Neuron (in vitro differentiated cells): ENCODE results near the gene NRG3.

ENCODE experiments used
- H2AFZ ChIP-seq: one replicate; pipeline ENCODE4 v1.6.1; 2013; ENCODE audit warnings: low read depth, mild to moderate bottlenecking, inconsistent platforms, low read length, moderate library complexity
- H3K27me3 ChIP-seq: one replicate; pipeline ENCODE4 v1.6.1; 2013; ENCODE audit warnings: low read length; ENCODE audit not compliant: insufficient read depth
- H3K36me3 ChIP-seq: one replicate; pipeline ENCODE4 v1.6.1; 2013; ENCODE audit warnings: low read length; ENCODE audit not compliant: insufficient read depth
- H3K4me1 ChIP-seq: one replicate; pipeline ENCODE4 v1.6.1; 2013; ENCODE audit warnings: low read length; ENCODE audit not compliant: insufficient read depth
- H3K4me3 ChIP-seq: 2 replicates; pipeline ENCODE4 v1.5.1; 2013; ENCODE audit warnings: mild to moderate bottlenecking, low read length, moderate library complexity
- H3K9me3 ChIP-seq: one replicate; pipeline ENCODE4 v1.6.1; 2013; ENCODE audit warnings: low read length

Gene NRG3

DNA sequence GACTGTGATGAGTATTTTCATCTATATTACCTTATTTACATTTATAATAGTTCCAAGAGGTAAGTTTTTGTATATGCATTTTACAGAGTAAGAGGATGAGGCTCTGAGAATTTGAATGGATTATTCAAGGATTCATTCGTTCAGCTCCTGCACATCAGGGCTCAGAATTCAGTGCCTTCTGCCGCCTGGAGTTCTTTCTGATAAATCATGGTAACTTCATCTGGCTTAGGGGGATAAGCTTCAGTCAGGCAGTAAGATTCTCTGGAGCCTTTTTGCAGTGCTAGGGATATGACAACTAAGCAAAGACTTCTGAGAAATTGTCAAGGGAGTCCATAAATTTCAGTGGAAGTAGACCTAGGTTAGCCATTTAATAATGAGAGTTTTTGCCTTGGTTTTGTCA lies 668.6 kb downstream of the NRG3 start:
- no peaks in the 10 kb centered on the region for H3K9me3 ChIP-seq
- H3K4me1 ChIP-seq, result no peaks in the 10 kb centered on the region
- no peaks in the 10 kb centered on the region for H3K36me3 ChIP-seq
- H2AFZ ChIP-seq, result no peak overlapping the region
- no peaks in the 10 kb centered on the region for H3K27me3 ChIP-seq
- H3K4me3 ChIP-seq, result no peak overlapping the region

GRCh38 chr10:82544377-82544776 lies 669.4 kb downstream of the NRG3 start:
- Histone ChIP-seq H3K9me3 (no peaks in the 10 kb centered on the region), H3K4me1 (no peaks in the 10 kb centered on the region), H3K27me3 (no peaks in the 10 kb centered on the region), H3K4me3 (no peak overlapping the region), H3K36me3 (no peaks in the 10 kb centered on the region), H2AFZ (no peak overlapping the region)

GRCh38 chr10:82551506-82551905 lies 676.5 kb downstream of the NRG3 start:
- Histone ChIP-seq H3K36me3 (no peaks in the 10 kb centered on the region), H3K9me3 (no peaks in the 10 kb centered on the region), H3K4me3 (no peak overlapping the region), H3K4me1 (peaks cover 8% of the 10 kb centered on the region), H2AFZ (no peak overlapping the region), H3K27me3 (no peaks in the 10 kb centered on the region)

DNA sequence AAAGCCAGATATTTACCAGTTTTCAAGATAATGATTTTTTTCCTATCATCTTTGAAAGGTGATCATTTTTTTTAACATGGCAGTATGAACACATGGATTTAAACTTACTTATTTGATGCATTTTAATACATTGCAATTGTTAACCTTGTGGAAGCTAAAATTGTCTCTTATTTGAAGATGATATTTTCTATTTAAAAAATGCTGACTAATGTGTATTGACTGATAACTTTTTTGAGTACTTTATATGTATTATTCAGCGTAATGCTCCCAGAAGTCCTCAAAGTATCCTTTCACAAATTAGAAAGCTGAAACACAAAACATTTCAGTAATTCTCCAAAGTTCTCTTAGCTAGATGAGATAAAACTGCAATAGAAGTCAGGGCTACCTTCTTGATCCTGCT lies 677.3 kb downstream of the NRG3 start:
- no peak overlapping the region for H3K4me3 ChIP-seq
- H2AFZ ChIP-seq, result no peak overlapping the region
- no peaks in the 10 kb centered on the region for H3K9me3 ChIP-seq
- H3K27me3 ChIP-seq, result no peaks in the 10 kb centered on the region
- no peaks in the 10 kb centered on the region for H3K36me3 ChIP-seq
- peaks cover 8% of the 10 kb centered on the region for H3K4me1 ChIP-seq

GRCh38 chr10:82554381-82554780 lies 679.4 kb downstream of the NRG3 start:
- Histone ChIP-seq H3K9me3 (no peaks in the 10 kb centered on the region), H3K4me1 (peaks cover 8% of the 10 kb centered on the region), H2AFZ (no peak overlapping the region), H3K4me3 (no peak overlapping the region), H3K27me3 (no peaks in the 10 kb centered on the region), H3K36me3 (no peaks in the 10 kb centered on the region)

DNA sequence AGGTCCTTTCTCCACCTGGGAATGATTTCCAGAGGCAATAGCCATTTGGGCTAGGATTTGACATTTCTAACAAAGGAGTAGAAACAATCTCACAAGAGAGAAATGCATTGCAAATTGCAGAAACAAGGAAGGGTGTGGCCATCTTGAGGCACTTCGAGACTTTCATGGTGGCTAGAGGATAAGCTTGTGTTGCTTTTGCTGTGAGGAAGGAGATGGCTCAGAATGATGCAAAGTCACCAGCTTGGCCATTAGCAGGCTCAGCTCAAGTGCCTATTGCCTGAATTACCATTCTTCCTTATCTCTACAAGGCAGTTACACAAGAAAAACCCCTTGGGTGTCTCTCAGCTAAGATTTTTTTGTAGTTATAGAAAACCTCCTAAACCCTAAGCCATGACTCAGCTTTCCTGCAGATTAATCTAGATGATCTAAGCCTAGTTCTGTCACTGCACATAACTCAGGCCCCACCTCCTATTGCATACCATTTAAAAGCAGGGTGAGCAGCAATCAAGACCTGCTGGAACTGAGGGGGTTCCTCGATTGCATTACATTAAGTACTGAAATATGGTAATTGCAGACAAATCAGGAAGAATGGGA lies 683.1 kb downstream of the NRG3 start:
- no peaks in the 10 kb centered on the region for H3K9me3 ChIP-seq

GRCh38 chr10:82564353-82565196 lies 689.6 kb downstream of the NRG3 start:
- Histone ChIP-seq H3K27me3 (no peaks in the 10 kb centered on the region), H2AFZ (peak overlapping the region; percentile 22), H3K36me3 (no peaks in the 10 kb centered on the region), H3K9me3 (no peaks in the 10 kb centered on the region), H3K4me3 (no peak overlapping the region), H3K4me1 (no peaks in the 10 kb centered on the region)

More for the DNA sequence above, 683.1 kb downstream of the NRG3 start:
- Histone ChIP-seq H3K27me3 (no peaks in the 10 kb centered on the region), H3K4me3 (no peak overlapping the region), H2AFZ (no peak overlapping the region), H3K4me1 (peaks cover 8% of the 10 kb centered on the region), H3K36me3 (no peaks in the 10 kb centered on the region)

GRCh38 chr10:82565197-82565575 lies 690.2 kb downstream of the NRG3 start:
- H2AFZ ChIP-seq, result peak overlapping the region; percentile 22
- no peak overlapping the region for H3K4me3 ChIP-seq
- no peaks in the 10 kb centered on the region for H3K4me1 ChIP-seq
- H3K9me3 ChIP-seq, result no peaks in the 10 kb centered on the region
- H3K27me3 ChIP-seq, result no peaks in the 10 kb centered on the region
- H3K36me3 ChIP-seq, result no peaks in the 10 kb centered on the region

DNA sequence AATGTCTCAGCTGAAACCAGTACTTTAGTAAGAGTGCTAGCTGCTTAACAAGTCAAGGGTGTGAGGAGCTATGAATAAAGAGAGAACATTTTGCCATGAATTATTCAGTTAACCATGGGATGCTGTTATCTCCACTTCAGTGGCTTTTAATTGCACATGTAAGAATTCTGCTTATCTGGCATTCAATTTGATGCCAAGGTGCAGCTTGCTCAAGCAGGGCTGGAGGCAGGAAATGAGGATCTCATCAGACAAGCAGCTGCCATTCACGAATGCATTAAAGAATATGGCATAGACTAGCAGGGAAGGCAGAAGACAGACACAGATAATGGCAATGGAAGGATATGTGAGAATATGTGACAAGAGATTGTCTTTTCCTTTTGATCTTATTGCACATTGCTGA lies 697.8 kb downstream of the NRG3 start:
- no peak overlapping the region for H2AFZ ChIP-seq
- H3K4me1 ChIP-seq, result peaks cover 68% of the 10 kb centered on the region
- no peaks in the 10 kb centered on the region for H3K9me3 ChIP-seq
- H3K36me3 ChIP-seq, result no peaks in the 10 kb centered on the region
- H3K27me3 ChIP-seq, result no peaks in the 10 kb centered on the region
- no peak overlapping the region for H3K4me3 ChIP-seq

- no peaks in the 10 kb centered on the region for H3K36me3 ChIP-seq
- no peak overlapping the region for H2AFZ ChIP-seq
- H3K4me1 ChIP-seq, result peaks cover 71% of the 10 kb centered on the region
- no peaks in the 10 kb centered on the region for H3K9me3 ChIP-seq
- H3K27me3 ChIP-seq, result no peaks in the 10 kb centered on the region
- H3K4me3 ChIP-seq, result no peak overlapping the region
Measured at GRCh38 chr10:82574081-82574480, 699.1 kb downstream of the NRG3 start.

DNA sequence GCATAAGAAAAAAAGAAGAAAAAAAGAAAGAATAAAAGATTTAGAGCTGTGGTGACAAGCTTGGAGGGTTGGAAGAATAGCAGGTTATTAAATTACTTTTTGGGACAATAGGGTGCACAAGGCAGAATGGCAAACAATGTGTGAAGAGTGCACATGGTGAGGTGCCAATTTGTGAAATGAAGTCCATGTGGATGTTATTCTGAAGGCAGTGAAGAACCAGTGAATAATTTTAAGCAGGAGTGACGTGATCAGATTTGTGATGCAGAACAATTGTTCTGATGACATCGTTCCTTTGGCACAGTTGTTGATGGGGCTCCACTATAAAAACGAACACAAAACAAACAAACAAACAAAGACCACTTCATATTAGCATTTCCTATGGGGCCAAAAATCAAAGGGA lies 700.3 kb downstream of the NRG3 start:
- H2AFZ ChIP-seq, result no peak overlapping the region
- no peaks in the 10 kb centered on the region for H3K9me3 ChIP-seq
- peaks cover 71% of the 10 kb centered on the region for H3K4me1 ChIP-seq
- H3K4me3 ChIP-seq, result no peak overlapping the region
- no peaks in the 10 kb centered on the region for H3K36me3 ChIP-seq
- no peaks in the 10 kb centered on the region for H3K27me3 ChIP-seq

DNA sequence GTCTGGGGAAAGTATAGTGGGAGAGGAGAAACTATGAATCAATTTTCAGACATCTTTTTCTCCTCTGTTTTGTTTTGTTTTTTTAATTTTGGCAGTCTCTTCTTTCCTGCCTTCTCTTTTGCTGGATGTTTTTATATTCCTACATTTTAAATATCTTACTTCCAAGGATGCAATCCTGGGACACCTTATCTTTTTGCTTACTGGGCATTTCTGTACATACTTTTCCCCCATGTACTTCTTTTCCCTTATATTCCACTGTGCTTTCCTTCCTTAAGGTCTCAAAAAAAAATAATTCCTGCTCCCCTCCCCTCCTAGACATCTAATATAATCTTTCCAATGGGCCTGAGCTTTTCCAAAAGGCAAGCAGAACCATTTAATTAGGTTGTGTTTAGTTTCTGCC lies 701.1 kb downstream of the NRG3 start:
- H3K9me3 ChIP-seq, result no peaks in the 10 kb centered on the region
- no peaks in the 10 kb centered on the region for H3K27me3 ChIP-seq
- H3K4me1 ChIP-seq, result peaks cover 64% of the 10 kb centered on the region
- H3K4me3 ChIP-seq, result no peak overlapping the region
- no peaks in the 10 kb centered on the region for H3K36me3 ChIP-seq
- H2AFZ ChIP-seq, result no peak overlapping the region

- Histone ChIP-seq H3K4me1 (peaks cover 10% of the 10 kb centered on the region), H3K4me3 (no peak overlapping the region), H3K27me3 (no peaks in the 10 kb centered on the region), H3K36me3 (no peaks in the 10 kb centered on the region), H3K9me3 (no peaks in the 10 kb centered on the region), H2AFZ (no peak overlapping the region)
Measured at GRCh38 chr10:82581940-82582339, 706.9 kb downstream of the NRG3 start.
